ENCODE data around the gene CD4.
A peak's percentile ranks its signal among the peaks of the same experiment; 100 is the strongest.

CD4 gene

DNA sequence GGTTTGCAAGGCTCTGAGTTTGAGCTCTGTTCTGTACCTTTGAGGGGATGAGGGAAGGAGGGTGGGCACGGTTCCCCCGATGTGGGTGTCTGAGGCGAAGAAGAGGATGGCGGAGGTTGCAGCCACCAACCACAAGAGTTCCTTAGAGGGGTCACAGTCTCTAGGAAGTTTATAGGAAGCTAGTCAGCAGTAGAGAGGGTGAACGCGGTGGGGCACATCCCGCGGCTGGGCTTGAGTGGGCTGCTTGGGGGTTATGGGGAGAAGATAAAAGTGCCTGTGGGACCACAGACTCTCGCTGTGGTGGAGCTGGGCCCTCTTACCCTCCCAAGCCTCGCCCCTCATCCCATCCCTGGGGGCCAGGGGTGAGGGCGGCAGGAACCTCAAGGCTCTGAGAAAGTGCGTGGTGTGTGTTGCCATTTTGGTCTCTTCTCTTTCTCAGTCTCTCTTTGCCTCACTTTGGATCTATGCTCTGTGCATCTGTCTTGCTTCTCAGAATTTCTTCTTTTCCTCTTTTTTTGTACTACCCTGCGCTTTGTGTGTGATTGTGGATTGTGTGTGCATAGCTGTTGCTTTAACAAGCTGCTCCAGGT, 2.7 kb downstream of the CD4 start:
- H2AFZ ChIP-seq (ENCODE audit: low read length, unreplicated experiment): no peak overlapping the region
- no peak overlapping the region for H3K27ac ChIP-seq (ENCODE audit: low read depth, low read length)
- H3K36me3 ChIP-seq (ENCODE audit: insufficient read depth, low read length): no peaks in the 10 kb centered on the region
- no peaks in the 10 kb centered on the region for H3K4me1 ChIP-seq (ENCODE audit: control insufficient read depth, insufficient read depth, low read length, unreplicated experiment)
- no peak overlapping the region for H3K4me3 ChIP-seq (ENCODE audit: low read depth, low read length)
- H3K27me3 ChIP-seq (ENCODE audit: insufficient read depth, low read length): peaks cover 8% of the 10 kb centered on the region
- no peaks in the 10 kb centered on the region for H3K79me2 ChIP-seq (ENCODE audit: control insufficient read depth, insufficient read depth, low read length, unreplicated experiment)

DNA sequence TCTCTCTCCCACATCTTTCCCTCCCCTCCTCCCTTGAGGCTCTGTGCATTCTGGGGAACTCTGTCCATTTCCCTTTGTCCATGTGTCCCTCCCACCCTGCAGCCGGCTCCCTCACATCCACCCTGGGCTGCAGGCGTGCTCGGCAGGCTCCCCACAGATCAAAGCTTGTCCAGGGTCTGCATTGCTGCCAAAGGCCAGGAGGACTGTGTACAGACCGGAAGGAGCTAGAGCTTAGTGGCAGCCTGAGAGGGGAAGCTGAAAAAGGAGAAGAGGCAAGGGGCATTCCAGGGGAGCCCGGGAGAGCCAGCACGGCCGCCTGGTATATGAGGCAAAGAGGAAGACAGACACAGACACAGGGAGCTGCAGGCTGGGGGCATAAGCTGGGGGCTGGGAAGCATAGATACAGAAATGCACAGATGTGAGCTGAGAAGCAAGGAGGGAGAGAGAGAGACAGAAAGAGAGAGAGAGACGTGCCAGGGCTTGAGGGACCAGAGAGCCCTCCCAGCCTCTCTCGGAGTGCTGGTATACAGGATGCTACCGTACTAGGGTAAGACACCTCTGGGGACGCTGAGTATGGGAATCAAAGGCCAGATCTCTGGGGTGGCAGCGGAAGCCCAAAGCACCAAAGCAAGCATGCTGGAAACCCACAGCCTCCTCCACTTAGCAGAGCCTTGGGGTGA, 3.3 kb downstream of the CD4 start:
- no peak overlapping the region for H3K27ac ChIP-seq (ENCODE audit: low read depth, low read length)
- H3K27me3 ChIP-seq (ENCODE audit: insufficient read depth, low read length): peaks cover 8% of the 10 kb centered on the region
- no peaks in the 10 kb centered on the region for H3K36me3 ChIP-seq (ENCODE audit: insufficient read depth, low read length)
- peak overlapping the region; percentile 64 for H2AFZ ChIP-seq (ENCODE audit: low read length, unreplicated experiment)
- no peaks in the 10 kb centered on the region for H3K79me2 ChIP-seq (ENCODE audit: control insufficient read depth, insufficient read depth, low read length, unreplicated experiment)
- no peaks in the 10 kb centered on the region for H3K4me1 ChIP-seq (ENCODE audit: control insufficient read depth, insufficient read depth, low read length, unreplicated experiment)
- no peak overlapping the region for H3K4me3 ChIP-seq (ENCODE audit: low read depth, low read length)

DNA sequence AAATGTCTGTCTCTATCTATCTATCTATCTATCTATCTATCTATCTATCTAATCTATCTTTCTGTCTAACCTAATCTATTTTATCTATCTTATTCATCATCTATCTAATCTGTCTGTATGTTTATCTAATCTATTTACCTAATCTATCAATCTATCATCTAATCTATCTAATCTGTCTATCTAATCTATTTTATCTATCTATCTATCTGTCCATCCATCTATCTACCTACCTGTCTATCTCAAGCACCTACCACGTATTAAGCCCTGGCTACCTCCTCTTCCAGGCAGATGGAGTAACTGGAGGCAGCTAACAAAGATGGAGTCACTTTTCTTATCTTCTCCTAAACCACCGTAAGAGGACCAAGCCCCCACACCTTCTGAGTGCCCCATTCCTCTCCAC, 5.8 kb downstream of the CD4 start:
- Histone ChIP-seq H3K79me2 (ENCODE audit: control insufficient read depth, insufficient read depth, low read length, unreplicated experiment) (no peaks in the 10 kb centered on the region), H3K27ac (ENCODE audit: low read depth, low read length) (no peak overlapping the region), H2AFZ (ENCODE audit: low read length, unreplicated experiment) (no peak overlapping the region), H3K4me1 (ENCODE audit: control insufficient read depth, insufficient read depth, low read length, unreplicated experiment) (no peaks in the 10 kb centered on the region), H3K36me3 (ENCODE audit: insufficient read depth, low read length) (no peaks in the 10 kb centered on the region), H3K27me3 (ENCODE audit: insufficient read depth, low read length) (peaks cover 8% of the 10 kb centered on the region), H3K4me3 (ENCODE audit: low read depth, low read length) (no peak overlapping the region)

DNA sequence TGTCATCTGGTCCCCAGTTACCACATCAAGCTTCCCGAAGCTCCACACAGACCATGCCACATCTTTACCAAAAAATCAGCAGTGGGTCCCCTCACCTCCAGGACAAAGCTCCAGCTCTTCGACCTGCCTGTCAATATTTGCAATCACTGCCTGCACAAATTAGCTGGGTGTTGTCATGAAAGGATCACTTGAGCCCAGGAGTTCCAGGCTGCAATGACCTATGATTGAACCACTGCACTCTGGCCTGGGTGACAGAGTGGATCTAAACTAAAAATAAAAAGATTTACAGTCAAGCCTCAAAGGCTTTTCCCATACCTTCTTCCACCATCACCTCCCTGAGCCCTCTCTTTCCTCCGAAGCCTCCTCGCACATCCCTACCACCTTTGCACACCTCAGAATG, 7.2 kb downstream of the CD4 start:
- Histone ChIP-seq H3K4me3 (ENCODE audit: low read depth, low read length) (no peak overlapping the region), H3K4me1 (ENCODE audit: control insufficient read depth, insufficient read depth, low read length, unreplicated experiment) (no peaks in the 10 kb centered on the region), H2AFZ (ENCODE audit: low read length, unreplicated experiment) (no peak overlapping the region), H3K27ac (ENCODE audit: low read depth, low read length) (no peak overlapping the region), H3K27me3 (ENCODE audit: insufficient read depth, low read length) (peaks cover 8% of the 10 kb centered on the region), H3K79me2 (ENCODE audit: control insufficient read depth, insufficient read depth, low read length, unreplicated experiment) (no peaks in the 10 kb centered on the region), H3K36me3 (ENCODE audit: insufficient read depth, low read length) (no peaks in the 10 kb centered on the region)

DNA sequence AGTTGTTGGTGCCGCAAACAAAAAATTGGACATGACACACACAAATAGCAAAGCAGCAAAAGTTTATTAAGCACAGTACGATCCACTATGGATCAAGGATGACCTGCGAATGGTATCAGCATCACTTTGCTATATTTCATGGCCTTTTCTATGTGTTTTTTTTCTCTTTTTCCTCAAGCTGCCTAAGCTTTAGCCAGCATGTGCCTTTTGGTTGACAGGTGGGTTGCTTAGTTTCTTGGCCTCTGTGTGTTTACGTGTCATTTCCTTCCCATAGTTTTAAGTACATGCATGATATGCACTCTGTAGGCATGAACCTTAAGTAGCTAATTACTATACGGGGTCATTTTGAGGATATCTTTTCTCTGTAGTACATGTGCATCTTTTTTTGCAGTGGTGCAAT, 9.8 kb downstream of the CD4 start:
- no peak overlapping the region for H3K27ac ChIP-seq (ENCODE audit: low read depth, low read length)

DNA sequence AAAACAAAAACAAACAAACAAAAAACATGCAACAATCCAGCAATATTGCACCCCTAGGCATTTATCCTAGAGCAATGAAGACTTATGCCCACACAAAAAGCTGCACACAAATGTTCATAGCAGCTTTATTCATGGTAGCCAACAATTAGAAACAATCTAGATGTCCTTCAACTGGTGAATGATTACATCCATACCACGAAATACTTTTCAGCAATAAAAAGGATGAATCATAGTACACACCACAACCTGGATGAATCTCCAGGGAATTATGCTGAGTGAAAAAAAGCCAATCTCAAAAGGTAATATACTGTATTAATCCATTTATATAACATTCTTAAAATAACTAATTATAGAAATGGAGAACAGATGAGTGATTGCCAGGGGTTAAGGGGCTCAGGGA, 17.8 kb downstream of the CD4 start:
- H3K27ac ChIP-seq (ENCODE audit: low read depth, low read length): no peak overlapping the region
- no peaks in the 10 kb centered on the region for H3K36me3 ChIP-seq (ENCODE audit: insufficient read depth, low read length)
- H3K4me3 ChIP-seq (ENCODE audit: low read depth, low read length): no peak overlapping the region
- no peaks in the 10 kb centered on the region for H3K27me3 ChIP-seq (ENCODE audit: insufficient read depth, low read length)
- H3K4me1 ChIP-seq (ENCODE audit: control insufficient read depth, insufficient read depth, low read length, unreplicated experiment): no peaks in the 10 kb centered on the region
- no peaks in the 10 kb centered on the region for H3K79me2 ChIP-seq (ENCODE audit: control insufficient read depth, insufficient read depth, low read length, unreplicated experiment)
- no peak overlapping the region for H2AFZ ChIP-seq (ENCODE audit: low read length, unreplicated experiment)

More for the DNA sequence above, 9.8 kb downstream of the CD4 start:
- no peaks in the 10 kb centered on the region for H3K36me3 ChIP-seq (ENCODE audit: insufficient read depth, low read length)
- H3K4me3 ChIP-seq (ENCODE audit: low read depth, low read length): no peak overlapping the region
- H3K4me1 ChIP-seq (ENCODE audit: control insufficient read depth, insufficient read depth, low read length, unreplicated experiment): no peaks in the 10 kb centered on the region
- no peak overlapping the region for H2AFZ ChIP-seq (ENCODE audit: low read length, unreplicated experiment)
- H3K79me2 ChIP-seq (ENCODE audit: control insufficient read depth, insufficient read depth, low read length, unreplicated experiment): no peaks in the 10 kb centered on the region
- peaks cover 3% of the 10 kb centered on the region for H3K27me3 ChIP-seq (ENCODE audit: insufficient read depth, low read length)

DNA sequence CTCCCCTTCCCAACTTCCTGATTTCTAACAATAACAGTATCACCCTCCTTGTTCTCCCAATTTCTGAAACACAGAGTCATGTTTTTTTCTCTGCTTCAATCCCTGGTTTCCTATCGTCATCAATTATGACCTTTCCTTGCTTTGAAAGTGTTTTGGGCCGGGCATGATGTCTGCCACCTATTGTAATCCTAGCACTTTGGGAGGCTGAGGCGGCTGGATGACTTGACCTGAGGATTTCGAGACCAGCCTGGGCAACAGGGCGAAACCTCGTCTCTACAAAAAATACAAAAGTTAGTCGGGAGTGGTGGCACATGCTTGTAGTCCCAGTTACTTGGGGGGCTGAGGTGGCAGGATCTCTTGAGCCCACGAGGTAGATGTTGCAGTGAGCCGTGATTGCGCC, 19.7 kb downstream of the CD4 start:
- Histone ChIP-seq H3K36me3 (ENCODE audit: insufficient read depth, low read length) (no peaks in the 10 kb centered on the region), H3K4me3 (ENCODE audit: low read depth, low read length) (no peak overlapping the region), H3K4me1 (ENCODE audit: control insufficient read depth, insufficient read depth, low read length, unreplicated experiment) (no peaks in the 10 kb centered on the region), H3K79me2 (ENCODE audit: control insufficient read depth, insufficient read depth, low read length, unreplicated experiment) (no peaks in the 10 kb centered on the region), H2AFZ (ENCODE audit: low read length, unreplicated experiment) (no peak overlapping the region), H3K27me3 (ENCODE audit: insufficient read depth, low read length) (no peaks in the 10 kb centered on the region), H3K27ac (ENCODE audit: low read depth, low read length) (no peak overlapping the region)

DNA sequence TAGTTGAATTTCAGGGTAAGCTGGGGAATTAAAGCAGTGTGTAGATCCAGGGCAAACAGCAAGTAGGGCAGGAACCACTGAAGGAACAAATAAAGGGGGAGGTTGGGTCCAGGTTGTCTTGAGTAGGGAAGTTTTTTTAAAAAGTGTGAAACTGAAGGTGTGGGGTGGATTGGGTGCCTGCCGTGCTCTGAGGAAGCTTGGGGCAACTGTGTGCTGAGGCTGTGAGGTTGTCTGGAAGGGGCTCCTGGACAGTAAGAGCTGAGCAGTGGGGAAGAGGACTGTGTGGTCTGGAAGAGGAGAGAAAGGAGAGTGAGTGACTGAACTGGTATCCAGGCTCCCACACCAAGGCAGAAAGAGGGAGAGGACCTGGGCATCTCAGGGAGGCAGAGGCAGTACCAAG, 21.4 kb downstream of the CD4 start:
- H3K27ac ChIP-seq (ENCODE audit: low read depth, low read length): no peak overlapping the region
- no peaks in the 10 kb centered on the region for H3K36me3 ChIP-seq (ENCODE audit: insufficient read depth, low read length)
- H3K27me3 ChIP-seq (ENCODE audit: insufficient read depth, low read length): no peaks in the 10 kb centered on the region
- H3K4me3 ChIP-seq (ENCODE audit: low read depth, low read length): no peak overlapping the region
- no peaks in the 10 kb centered on the region for H3K79me2 ChIP-seq (ENCODE audit: control insufficient read depth, insufficient read depth, low read length, unreplicated experiment)
- no peaks in the 10 kb centered on the region for H3K4me1 ChIP-seq (ENCODE audit: control insufficient read depth, insufficient read depth, low read length, unreplicated experiment)
- H2AFZ ChIP-seq (ENCODE audit: low read length, unreplicated experiment): no peak overlapping the region

DNA sequence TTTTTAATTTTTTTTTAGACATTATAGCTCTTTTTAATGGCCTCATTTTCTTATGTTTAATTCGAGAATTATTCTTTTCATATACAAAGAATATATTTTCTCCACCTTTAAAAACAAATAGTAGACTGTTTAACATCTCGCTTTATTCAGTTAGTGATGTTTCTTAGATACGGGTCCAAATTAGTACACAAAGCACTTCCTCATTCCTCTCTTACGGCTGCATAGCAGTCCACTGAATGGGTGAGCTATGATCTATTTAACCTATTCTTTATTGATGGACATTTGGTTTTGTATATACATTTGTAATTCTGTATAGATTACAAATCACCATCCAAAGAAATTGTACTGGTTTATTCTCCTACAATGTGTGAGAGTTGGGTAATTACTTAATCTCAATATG, 24.0 kb downstream of the CD4 start:
- Histone ChIP-seq H3K36me3 (ENCODE audit: insufficient read depth, low read length) (no peaks in the 10 kb centered on the region), H2AFZ (ENCODE audit: low read length, unreplicated experiment) (no peak overlapping the region), H3K27me3 (ENCODE audit: insufficient read depth, low read length) (no peaks in the 10 kb centered on the region), H3K4me1 (ENCODE audit: control insufficient read depth, insufficient read depth, low read length, unreplicated experiment) (no peaks in the 10 kb centered on the region), H3K79me2 (ENCODE audit: control insufficient read depth, insufficient read depth, low read length, unreplicated experiment) (no peaks in the 10 kb centered on the region), H3K27ac (ENCODE audit: low read depth, low read length) (no peak overlapping the region), H3K4me3 (ENCODE audit: low read depth, low read length) (no peak overlapping the region)

DNA sequence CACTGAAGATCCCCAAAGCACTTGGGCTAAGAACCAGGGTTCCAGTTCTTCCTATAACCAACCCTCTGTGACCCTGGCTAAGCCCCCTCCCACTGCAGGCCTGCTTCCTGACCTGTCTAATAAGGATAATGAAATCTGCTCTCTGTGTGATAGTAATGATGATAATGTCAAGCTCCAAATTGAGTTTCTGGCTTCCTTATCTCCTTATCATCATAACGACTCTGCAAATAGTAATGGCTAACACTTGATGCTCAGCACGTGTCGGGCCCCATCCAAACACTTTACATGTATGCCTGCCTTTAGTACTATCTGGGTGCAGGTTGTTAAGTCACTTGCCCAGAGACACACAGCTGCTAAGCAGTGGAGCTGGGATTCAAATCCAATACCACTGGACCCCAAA, 27.3 kb downstream of the CD4 start:
- peaks cover 17% of the 10 kb centered on the region for H3K4me1 ChIP-seq (ENCODE audit: control insufficient read depth, insufficient read depth, low read length, unreplicated experiment)

DNA sequence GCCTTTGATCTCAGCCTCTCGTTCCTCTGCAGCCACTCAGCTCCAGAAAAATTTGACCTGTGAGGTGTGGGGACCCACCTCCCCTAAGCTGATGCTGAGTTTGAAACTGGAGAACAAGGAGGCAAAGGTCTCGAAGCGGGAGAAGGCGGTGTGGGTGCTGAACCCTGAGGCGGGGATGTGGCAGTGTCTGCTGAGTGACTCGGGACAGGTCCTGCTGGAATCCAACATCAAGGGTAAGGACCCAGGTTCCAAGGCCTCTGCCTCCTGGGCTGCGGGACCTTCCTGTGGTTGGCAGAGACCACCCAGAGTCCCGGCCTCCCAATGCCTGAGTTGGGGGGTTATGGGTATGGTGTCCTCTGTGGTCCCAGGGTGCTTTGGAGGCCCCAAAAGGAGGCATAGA, 27.8 kb downstream of the CD4 start:
- Histone ChIP-seq H3K27ac (ENCODE audit: low read depth, low read length) (no peak overlapping the region), H3K36me3 (ENCODE audit: insufficient read depth, low read length) (no peaks in the 10 kb centered on the region), H3K4me3 (ENCODE audit: low read depth, low read length) (no peak overlapping the region), H3K27me3 (ENCODE audit: insufficient read depth, low read length) (peaks cover 3% of the 10 kb centered on the region; the same call in 1 of the 2 replicates), H3K4me1 (ENCODE audit: control insufficient read depth, insufficient read depth, low read length, unreplicated experiment) (peaks cover 21% of the 10 kb centered on the region), H3K79me2 (ENCODE audit: control insufficient read depth, insufficient read depth, low read length, unreplicated experiment) (no peaks in the 10 kb centered on the region), H2AFZ (ENCODE audit: low read length, unreplicated experiment) (no peak overlapping the region)

More for the DNA sequence above, 27.3 kb downstream of the CD4 start:
- no peaks in the 10 kb centered on the region for H3K36me3 ChIP-seq (ENCODE audit: insufficient read depth, low read length)
- H3K4me3 ChIP-seq (ENCODE audit: low read depth, low read length): no peak overlapping the region
- no peaks in the 10 kb centered on the region for H3K27me3 ChIP-seq (ENCODE audit: insufficient read depth, low read length)
- H3K27ac ChIP-seq (ENCODE audit: low read depth, low read length): no peak overlapping the region
- H3K79me2 ChIP-seq (ENCODE audit: control insufficient read depth, insufficient read depth, low read length, unreplicated experiment): no peaks in the 10 kb centered on the region
- H2AFZ ChIP-seq (ENCODE audit: low read length, unreplicated experiment): no peak overlapping the region

Measured in ACC112 (cell line).